Gastrocnemius medialis (tissue), 4 donors: ENCODE measurements around the gene MAPK11.

Source experiments
- CTCF ChIP-seq, 5 experiments: fragments of 450-650 bp in 3 of 5; fragments of 200-600 bp in 2 of 5; sonication (generic) in 2 of 5; IDR thresholded peaks in 4 of 5; conservative IDR thresholded peaks in 1 of 5; 1 replicate in 4 of 5; 2 replicates in 1 of 5; pipeline ENCODE4 v1.5.1; 2016 to 2019; ENCODE audit warnings: antibody characterized with exemption in 5 of 5, mild to moderate bottlenecking in 3 of 5, moderate library complexity in 3 of 5
- POLR2A ChIP-seq, 2 donors: fragments of 450-650 bp; IDR thresholded peaks; one replicate each; pipeline ENCODE4 v1.6.1; 2017; ENCODE audit warnings: antibody characterized with exemption in 2 of 2, mild to moderate bottlenecking in 2 of 2, moderate library complexity in 2 of 2

DNA sequence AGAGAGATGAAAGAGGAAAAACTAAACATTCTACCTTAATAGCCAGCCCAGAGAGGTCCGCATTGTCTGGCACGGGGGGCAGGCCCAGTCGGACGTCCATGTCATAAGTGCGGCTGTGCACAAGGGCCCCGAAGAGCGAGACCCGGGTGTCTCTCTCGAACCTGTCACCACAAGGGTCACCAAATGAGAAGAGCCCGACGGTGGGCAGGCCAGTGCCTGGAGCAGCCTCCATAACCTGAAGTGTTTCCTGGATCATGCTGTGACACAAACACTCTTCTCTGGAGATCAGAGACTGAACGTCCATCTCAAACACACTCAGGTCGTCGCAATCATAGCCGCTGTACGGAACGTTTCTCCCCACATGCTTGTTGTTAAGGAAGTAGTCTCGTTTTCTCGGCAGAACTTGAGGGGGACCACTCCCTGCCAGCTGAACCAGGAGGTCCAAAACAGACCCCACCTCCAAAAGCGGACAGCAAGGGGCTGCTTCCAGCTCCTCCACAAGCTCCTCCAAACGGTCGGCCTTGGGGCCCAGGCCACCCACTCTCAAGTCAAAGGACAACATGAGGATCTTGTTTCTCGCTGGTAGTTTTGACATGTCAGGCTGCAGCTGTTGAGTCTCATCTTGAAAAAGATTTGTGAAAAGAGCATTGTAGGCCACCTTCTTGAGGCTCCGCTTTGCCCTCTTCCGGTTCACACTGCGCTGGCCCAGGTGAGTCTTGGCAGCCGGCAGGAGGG lies 26.3 kb downstream of the MAPK11 start:
- TF ChIP-seq CTCF (IDR thresholded peaks at IDR 0.05 in 4 of 5, conservative IDR thresholded peaks at IDR 0.05 in 1 of 5): no peak
- no peak for TF ChIP-seq POLR2A (IDR thresholded peaks at IDR 0.05)
